ENCODE measurements around the gene KNG1.
A peak's percentile ranks its signal among the peaks of the same experiment; 100 is the strongest.

KNG1 gene

DNA sequence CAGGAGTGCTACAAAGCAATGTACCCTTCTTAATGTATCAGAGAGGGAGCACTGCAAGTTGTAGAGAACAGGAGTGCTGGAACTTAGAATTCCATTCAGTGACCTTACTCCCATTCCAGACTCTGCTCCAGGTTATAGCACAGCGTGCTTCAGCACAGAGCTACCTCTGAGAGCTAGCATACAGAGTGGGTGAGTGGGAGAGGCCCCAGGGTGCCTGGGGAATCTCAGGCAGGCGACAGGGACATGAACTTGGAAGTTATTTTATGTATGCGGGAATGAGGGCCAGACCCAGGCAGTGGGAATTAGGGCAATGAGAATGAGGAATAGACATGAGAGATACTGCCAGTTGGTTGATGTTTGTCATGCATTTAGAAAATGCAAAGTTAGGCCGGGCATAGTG is 3.7 kb upstream of the KNG1 start:
- DNase-seq: no peak

DNA sequence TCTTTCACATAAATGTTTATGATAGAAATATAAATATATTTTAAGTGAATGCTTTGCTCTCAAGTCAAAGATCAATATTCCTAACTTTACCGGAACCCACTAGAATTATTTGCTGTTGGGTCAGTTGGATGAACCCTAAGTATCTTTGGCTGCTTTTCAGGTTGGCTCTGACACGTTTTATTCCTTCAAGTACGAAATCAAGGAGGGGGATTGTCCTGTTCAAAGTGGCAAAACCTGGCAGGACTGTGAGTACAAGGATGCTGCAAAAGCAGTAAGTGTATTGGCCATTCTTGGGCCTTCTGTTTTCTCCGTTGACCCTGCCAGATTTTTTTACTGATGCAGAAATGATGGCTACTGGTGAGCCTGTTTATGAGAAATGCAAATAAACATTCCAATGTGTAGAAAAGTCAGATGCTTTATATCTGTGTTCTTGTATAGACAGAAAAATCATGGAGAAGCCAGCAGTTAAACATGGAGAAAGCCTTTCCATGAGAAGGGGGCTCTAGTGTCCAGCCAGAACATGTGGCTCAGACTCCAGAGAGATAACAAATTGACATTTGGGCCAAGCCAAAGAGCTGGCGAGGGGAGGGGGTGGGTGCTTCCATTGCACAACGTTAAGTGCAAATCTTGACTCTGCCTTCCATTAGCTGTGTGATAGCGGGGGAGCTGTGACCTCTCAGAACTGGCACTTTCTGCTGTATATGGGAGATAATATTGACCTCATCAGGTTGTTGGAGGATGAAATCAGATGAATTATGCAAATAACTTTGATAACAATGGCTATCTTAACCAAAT is 3.0 kb downstream of the KNG1 start:
- DNase-seq: no peak

DNA sequence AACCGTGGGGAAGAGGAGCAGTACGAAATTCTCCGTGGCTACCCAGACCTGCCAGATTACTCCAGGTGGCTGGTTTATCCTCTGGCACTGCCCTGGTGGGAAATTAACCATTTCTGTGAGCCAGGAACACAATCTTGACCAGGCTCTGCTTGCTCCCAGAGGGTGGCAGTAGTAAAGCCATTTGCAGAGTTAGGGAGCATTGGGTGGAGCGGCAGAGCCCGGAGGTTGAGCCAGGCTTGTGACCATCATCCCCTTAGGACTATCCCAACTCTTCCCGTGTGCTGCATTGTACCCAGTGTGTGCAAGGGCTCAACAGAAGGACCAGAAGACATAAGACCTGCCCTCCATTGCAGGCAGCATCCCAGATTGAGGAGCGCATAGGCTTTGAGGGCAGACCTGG is 5.3 kb downstream of the KNG1 start:
- DNase-seq: no peak

DNA sequence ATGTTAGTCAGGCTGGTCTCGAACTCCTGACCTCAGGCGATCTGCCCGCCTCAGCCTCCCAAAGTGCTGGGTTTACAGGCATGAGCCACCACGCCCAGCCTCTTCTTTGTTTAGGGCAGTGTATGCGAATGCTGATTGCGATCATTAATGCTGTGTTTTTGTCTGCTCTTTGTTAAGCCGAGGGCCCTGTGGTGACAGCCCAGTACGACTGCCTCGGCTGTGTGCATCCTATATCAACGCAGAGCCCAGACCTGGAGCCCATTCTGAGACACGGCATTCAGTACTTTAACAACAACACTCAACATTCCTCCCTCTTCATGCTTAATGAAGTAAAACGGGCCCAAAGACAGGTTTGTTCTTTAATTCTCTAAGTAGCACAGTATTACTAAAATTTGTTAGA is 7.8 kb downstream of the KNG1 start:
- no peak for DNase-seq

DNA sequence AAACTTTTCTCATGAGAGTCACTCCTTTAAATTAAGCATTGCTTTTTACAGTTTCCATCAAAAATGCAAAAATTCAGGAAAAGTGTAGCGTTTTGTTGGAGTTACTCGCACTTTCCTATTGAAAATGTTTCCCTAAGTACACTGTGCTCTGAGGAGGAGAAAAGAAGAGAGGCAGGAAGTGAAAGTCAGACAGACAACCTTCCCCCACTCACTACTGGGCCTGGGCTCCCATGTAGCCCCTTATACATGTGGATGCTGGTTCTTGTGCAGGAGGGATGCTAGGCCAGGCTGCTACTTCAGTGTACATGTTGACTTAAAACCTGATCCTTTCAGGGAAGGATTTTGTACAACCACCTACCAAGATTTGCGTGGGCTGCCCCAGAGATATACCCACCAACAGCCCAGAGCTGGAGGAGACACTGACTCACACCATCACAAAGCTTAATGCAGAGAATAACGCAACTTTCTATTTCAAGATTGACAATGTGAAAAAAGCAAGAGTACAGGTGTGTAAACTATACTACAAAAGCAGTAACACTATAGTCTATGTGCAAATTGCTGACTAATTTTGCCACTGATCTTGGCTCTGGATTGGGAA is 15.1 kb downstream of the KNG1 start:
- DNase-seq: no peak

DNA sequence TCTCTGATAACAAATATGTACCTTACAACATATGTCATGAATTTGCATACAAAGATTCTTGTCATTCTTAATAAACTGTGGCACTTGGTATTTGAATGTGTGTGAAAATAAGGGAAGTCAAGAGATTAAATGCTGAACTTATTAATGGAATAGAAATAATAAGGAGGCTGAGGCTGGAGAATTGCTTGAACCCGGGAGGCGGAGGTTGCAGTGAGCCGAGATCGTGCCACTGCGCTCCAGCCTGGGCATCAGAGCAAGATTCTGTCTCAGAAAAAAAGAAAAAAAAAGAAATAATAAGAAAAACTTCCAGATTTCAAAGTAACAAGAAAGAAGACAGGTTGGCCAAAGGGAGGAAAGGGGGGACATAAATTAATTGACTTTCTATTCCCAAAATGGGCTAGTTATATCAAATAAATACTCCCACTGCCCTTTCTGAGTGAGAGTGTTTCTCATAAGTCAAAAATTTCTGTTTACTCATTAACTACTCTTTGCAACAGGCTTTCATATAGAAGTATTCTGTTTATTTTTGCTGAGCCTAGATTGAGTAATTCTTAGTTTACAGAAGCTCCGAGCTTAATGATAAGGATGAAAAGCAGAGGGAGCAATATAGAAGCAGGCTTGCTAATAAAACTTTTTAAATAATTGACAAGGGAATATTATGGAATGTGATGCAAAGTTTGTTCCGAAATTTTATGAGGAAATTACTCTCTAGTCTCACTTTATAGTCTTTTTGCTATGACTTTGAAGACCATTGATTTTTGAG is 25.6 kb downstream of the KNG1 start:
- no peak for DNase-seq

DNA sequence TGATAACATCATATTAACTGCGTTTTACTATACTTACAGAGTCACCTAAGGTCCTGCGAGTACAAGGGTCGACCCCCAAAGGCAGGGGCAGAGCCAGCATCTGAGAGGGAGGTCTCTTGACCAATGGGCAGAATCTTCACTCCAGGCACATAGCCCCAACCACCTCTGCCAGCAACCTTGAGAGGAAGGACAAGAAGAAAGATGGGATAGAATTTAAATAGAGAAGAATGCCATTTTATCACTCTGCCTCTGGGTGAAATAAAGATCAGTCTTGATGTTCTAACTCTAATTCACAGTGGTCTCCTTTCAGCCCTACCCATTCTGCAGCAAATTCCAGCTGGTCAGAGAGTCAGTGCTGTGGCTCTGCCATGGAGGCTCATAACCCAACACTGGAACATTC is 26.5 kb downstream of the KNG1 start:
- no peak for DNase-seq

DNA sequence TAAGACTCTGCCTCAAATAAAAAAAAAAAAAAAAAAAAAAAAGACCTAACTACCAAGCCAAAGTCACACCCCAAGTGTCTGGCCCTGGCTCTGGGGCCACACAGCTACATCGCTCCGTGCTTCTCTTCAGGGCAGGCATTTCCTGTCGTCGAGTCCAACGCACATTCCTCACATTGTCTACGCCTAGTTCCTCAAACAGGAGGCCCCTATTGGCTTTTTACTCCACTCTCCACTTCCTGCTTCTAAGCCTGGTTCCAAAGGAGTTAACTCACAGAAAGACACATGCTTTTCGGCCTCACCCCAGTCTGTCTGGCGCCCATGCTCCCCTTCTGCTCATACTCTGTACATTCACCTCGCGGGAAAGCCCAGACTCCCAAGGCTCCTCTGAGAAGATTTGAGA is 28.8 kb downstream of the KNG1 start:
- DNase-seq: peak; percentile 24

DNA sequence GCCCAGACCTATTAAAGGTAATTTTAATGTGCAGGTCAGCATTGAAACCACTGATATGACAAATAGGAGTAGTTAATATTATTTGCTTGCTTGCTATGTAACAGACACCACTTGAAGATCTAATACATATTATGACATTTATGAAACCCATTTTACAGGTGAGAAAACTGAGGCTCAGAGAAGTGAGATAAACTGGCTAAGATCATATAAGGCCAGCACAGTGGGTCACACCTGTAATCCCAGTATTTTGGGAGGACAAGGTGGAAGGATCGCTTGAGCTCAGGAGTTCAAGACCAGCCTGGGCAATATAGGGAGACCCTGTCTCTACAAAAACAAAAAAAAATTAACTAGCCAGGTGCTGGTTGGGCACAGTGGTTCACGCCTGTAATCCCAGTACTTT is 33.2 kb downstream of the KNG1 start:
- no peak for DNase-seq

DNA sequence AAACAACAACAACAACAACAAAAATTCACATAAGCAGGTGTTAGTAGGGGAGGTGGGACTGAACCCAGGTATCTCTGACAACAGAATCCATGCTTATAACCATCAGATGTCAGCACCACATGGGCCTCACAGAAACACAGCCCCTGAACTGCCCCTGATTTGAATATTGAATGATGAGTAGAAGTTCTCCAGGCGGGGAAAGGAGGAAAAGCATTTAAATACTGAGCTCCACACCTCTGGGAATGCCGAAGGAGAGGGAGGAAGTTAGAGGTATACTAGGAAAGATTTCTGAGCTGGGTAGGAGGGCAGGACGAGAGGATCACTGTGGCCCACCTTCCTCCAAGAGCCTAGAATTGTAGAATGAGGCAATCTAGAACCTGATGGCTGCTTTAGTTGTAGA is 34.3 kb downstream of the KNG1 start:
- no peak for DNase-seq

DNA sequence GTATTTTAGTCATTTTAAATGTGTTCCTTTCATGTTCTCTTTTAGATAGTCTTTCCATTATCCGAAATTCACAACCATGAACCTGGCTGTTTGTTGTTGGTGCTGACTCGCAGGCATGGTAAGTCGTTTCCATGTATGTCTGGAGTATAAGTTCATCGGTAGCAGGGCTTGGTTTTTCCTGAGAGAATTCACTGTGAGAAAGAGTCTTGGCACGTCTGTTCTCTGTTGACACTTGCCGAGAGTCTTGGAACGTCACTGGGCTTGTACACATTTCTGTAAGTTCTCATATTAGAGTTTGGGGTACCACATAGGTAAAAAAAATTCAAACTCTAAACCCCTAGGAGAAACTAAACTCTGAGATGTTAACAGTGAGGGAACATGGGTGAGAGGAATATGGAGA is 36.8 kb downstream of the KNG1 start:
- no peak for DNase-seq

DNA sequence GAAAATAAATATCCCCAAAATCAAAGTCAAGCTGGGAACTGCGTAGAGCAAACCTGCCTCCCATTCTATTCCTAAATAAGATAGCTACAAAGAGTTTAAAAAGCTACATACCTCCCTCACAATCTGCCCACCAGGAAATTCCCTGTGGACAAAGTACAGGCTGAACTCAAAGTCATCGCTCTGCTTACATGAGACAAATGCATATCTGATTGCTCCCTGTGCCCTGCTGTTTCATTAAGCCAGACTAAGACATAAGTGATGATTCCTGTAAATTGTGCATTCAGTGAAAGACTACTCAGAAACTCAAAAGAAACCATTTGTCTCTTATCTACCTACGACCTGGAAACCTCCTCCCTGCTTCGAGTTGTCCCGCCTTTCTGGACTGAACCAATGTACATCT is 37.7 kb downstream of the KNG1 start:
- DNase-seq: no peak

DNA sequence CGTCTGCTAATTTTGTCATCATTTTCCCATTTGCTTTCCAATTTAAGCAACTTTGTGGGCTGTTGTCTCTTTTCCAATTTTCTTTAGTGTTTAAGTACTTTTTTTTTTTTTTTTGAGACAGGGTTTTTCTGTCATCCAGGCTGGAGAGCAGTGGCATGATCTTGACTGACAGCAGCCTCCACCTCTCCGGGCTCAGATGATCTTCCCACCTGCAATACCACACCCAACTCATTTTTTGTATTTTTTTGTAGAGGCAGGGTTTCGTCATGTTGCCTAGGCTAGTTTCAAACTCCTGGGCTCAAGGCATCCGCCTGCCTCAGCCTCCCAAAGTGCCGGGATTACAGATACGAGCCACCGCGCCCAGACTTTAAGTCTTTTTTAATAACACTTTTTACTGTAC is 40.1 kb downstream of the KNG1 start:
- no peak for DNase-seq

DNA sequence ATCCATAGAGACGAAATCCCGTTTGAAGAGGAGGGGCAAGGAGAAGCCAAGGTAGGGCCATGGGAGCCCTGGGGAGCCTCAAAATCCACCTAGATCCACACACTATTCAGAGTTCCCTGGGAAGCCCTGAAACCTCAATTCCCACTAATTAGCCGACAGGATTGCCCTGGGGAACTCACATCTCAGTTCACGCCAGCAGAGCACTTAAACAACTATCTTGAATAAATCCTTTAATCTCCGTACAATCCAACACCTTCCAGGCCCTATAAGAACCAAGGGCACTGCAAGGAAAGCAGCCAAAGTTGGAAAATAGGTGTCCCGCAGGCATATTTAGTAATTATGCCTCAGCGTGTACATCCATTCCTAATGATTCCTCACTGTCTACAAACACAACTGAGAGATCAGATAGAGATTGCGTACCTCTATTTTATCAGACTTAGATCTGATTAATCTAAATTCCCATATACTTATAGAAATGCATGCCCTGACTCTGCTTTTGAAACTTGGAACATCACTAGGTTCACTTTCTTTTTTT is 40.6 kb downstream of the KNG1 start:
- DNase-seq: no peak

DNA sequence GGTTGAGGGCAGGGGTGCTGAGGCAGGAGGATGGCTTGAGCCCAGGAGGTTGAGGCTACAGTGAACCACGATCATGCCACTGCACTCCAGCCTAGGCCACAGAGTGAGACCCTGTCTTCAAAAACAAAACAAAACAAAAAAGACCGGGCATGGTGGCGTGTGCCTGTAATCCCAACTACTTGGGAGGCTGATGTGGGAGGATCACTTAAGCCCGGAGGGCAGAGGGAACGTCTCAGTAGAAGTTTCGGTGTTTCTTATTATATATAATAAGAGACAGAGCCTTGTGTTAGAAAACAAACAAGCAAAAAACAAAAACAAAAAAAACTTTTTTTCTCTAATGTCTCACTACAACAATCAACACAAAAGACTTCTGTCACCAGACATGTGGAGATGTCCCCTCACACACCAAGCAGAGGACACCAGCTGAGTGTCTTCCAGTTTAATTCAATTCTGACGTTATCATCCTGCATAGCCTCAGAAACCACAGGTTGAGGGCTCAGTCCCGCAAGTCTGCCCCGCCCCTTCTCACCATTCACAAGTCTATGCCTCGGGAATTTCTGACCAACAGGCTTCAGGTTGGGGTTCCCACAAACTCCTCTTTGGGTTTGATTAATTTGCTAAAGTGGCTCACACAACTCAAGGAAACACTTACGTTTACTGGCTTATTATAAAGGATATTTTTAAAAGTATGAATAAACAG is 42.2 kb downstream of the KNG1 start:
- no peak for DNase-seq

DNA sequence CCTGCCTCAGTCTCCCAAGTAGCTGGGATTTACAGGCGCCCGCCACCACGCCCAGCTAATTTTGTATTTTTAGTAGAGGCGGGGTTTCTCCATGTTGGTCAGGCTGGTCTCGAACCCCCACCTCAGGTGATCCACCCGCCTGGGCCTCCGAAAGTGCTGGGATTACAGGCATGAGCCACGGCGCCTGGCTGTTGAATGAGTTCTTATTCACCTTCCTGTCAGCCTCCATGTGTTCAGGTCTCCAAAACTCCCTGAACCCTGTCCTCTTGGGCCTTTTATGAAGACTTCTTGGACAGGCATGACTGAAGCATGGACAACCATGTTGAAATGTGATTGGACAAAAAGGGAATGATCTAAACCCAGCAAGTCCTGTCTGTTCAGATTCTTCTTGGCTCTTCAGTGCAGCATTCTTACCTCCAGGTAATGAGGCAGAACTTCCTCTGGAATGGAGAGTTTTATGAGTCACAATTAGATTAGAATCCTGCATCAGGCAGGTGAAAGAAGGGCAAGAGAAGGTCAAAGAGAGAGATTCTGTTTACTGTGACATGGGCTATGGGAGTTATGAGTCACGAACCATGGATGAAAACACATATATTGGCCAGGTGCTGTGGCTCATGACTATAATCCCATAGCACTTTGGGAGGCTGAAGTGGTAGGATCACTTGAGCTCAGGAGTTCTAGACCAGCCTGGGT is 43.1 kb downstream of the KNG1 start:
- no peak for DNase-seq

DNA sequence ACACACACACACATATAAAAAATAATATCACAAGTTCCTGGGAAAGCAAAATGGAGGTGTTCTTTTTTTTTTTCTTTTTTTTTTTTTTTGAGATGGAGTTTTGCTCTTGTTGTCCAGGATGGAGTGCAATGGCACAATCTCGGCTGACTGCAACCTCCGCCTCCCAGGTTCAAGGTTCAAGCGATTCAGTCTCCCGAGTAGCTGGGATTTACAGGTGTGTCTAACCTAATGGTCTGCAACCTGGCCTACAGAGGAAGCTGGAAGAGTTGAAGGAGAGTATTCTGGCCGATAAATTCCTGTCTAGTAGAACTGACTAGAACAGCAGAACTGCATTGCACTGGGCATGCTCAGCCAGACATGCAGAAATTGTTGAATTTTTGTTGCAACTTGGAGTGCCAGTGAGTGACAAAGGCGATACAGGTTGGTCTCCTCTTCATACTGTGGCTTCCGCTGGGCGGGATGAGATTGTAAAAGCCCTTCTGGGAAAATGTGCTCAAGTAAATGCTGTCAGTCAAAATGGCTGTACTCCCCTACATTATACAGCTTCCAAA is 43.8 kb downstream of the KNG1 start:
- DNase-seq: no peak

DNA sequence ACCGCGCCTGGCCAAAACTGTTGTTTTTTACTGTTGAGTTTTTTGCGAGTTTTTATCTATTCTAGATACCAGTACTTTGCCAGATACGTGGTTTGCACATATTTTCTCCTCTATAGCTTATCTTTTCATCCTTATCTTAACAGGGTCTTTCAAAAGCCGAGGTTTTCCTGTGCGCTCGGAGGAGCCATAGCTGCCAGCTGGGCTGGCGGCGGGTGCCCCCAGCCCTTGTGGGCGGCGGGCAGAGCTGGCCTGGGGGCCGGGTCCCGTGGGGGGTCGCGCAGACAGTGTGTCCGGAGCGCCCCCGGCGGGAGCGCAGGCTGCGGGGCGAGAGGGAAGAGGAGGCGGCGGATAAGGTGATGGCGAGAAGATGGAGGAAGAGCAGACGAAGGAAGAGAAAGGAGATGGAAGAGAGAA is 55.1 kb downstream of the KNG1 start:
- DNase-seq: peak; percentile 71

DNA sequence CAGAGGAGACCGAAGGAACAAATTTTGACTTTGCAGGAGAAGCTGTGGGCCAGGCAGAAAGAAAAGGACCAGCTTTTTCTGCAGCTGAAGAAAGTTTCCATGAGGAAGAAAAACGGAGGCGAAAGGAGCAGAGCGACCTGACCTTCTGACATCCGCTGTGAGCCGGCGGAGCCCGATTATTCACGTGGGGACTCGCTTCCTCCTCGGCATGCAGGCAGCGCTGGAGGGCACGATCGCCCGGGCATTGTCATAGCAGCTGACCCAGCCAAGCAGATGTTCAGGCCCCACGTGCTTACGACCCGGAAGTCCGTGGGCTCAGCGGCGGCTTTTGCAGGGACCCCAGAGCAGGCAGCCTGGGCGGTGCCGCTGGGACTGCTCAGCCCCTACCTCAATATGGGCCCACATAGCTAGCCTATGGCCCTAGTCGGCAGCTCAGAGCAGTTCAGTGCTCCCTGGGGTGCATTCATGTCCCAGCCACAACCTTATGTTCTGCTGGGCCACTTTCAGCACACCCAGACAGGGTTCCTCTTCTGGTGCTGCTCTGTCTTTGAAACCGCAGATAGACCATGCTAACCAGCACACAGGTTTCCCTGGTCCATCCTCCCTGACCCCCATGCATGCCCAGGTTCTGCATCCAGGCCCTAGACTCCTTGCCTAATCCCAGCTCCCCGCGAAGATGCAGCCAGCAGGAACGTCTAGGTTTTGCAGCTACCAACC is 55.7 kb downstream of the KNG1 start:
- DNase-seq: peak; percentile 77

DNA sequence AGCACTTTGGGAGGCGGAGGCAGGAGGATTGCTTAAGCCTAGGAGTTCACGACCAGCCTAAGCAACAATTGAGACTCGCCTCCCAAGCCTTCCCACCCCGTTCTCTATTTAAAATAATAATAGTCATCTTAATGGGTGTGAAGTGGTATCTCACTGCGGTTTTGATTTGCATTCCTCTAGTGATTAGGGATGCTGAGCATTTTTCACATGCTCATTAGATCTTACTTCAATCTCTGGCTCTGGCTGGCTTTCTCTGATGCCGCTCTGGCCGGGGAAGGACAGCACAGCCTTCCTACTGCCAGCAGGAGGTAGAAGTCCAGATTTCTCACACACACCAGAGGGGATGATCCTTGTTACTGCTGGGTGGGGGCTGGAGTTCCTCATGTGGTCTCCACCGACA is 58.8 kb downstream of the KNG1 start:
- no peak for DNase-seq

DNA sequence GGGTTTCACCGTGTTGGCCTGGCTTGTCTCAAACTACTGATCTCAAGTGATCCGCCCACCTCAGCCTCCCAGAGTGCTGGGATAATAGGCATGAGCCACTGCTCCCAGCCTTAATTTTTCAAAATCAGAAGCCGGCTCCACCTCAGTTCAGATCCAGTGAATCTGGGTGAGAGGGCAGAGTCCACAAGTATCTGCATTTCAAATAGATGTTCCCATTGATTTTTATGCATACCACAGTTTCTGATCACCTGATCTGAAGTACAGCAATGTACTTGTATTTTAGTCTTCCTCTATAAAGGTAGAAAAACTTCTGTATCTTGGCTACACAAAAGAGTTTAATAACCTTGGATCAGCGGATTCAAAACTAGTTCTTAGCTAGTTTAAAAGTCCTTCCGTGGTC is 62.0 kb downstream of the KNG1 start:
- no peak for DNase-seq
